ENCODE results near the gene BBS5. TPM values are rescaled to one million over a fixed set of nuclear protein-coding genes. Genes with fewer than 3 reads are reported as not detected.

Gene BBS5
- total RNA-seq, 1 donor from 2014 or later: 0.99 TPM

DNA sequence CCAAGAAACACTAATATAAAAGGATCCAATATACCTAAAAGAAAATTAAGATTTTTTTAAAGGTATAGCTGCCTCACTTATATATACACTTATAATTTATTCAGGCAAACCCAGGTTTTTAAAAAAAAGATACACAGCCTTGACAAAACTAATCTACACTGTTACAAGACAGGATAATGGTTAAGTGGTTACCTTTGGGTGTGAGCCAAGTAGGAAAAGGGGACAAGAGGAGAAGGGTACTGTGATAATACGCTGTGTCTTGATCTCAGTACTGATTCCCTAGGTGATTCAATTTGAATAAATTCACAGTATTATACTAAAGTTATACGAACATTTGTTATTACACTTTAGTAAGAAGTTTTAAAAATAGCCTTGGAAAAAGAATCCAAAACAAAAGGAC, 60.9 kb downstream of the BBS5 start:
- no peak for DNase-seq (ENCODE audit: low read depth in 2 of 2)

DNA sequence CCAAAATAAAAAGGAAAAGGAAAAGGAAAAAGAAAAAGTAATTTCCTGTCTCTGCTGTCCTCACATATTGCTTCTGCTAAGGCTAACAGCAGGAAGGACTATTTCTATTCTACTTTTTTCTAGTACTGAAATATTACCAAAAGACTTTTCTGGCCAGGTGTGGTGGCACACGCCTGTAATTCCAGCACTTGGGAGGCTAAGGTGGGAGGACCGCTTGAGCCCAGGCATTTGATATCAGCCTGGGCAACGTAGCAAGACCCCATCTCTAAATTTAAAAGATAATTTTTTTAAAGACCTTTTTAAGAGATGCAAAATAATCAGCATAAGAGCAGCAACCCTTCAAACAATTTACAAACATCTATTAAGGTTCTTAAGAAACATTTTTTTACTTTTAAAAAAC, 63.1 kb downstream of the BBS5 start:
- DNase-seq (ENCODE audit: low read depth in 2 of 2): no peak

- DNase-seq (ENCODE audit: low read depth in 2 of 2): no peak
These were observed 67.5 kb downstream of the BBS5 start for GRCh38 chr2:169546756-169547155.

Other genes starting within 250 kb of the BBS5 start
- not detected in 2 replicates for gene LRP2, start 117.0 kb upstream of the BBS5 start, total RNA-seq
- gene KLHL41, start 30.2 kb downstream of the BBS5 start, total RNA-seq: under 0.01 and 0.20 TPM in 2 replicates
- gene FASTKD1, start 94.4 kb downstream of the BBS5 start, total RNA-seq: 9.4 and 14.5 TPM in 2 replicates
- 13.1 and 19.2 TPM in 2 replicates for gene PPIG, start 104.9 kb downstream of the BBS5 start, total RNA-seq
- not detected in 2 replicates for gene CFAP210, start 214.9 kb downstream of the BBS5 start, total RNA-seq
- gene PHOSPHO2, start 215.0 kb downstream of the BBS5 start, total RNA-seq: 1.7 and 2.6 TPM in 2 replicates

All from lung microvascular endothelial cell (primary cell).